AG10803 (cell line): ENCODE results near the gene NOXO1.
"Not testable (repeated sequence)": the region's sequence is repeated elsewhere in the genome, so short reads cannot be mapped to it uniquely, and the experiment has no call there.

Source experiments
- DNase-seq: peaks from one replicate; pipeline ENCODE4 v3.0.0; 2010; ENCODE audit warnings: low read depth
- H3K4me3 ChIP-seq: 2 replicates; pipeline ENCODE4 v1.5.1; 2011; ENCODE audit warnings: mild to moderate bottlenecking, low read length, control low read depth
- TF ChIP-seq, protein P1 (sequence below): conservative IDR thresholded peaks from 2 replicates; pipeline ENCODE4 v1.5.1; 2011; ENCODE audit warnings: mild to moderate bottlenecking, low read length, control low read depth, inconsistent platforms

Gene NOXO1

DNA sequence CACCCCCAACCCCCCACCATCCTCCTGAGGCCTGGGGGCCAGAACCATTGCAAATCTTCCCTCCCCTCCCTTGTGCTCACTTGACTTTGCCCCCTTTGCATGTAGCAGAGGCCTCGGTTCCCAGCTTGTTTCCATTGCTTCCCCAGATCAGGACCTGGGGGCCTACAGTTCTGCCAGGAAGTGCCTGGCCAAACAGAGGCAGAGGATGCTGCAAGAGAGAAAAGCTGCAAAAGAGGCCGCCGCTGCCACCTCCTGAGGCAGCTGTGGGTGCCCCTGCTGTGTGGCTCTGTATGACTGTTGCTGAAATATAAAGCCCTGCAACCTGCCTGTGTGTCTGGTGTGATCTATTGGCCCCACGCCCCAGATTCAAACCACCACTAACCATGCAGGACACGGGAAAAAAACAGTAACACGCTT is 19.6 kb downstream of the NOXO1 start:
- DNase-seq = no peak
- no peak overlapping the region for H3K4me3 ChIP-seq
- TF ChIP-seq, protein P1, sequence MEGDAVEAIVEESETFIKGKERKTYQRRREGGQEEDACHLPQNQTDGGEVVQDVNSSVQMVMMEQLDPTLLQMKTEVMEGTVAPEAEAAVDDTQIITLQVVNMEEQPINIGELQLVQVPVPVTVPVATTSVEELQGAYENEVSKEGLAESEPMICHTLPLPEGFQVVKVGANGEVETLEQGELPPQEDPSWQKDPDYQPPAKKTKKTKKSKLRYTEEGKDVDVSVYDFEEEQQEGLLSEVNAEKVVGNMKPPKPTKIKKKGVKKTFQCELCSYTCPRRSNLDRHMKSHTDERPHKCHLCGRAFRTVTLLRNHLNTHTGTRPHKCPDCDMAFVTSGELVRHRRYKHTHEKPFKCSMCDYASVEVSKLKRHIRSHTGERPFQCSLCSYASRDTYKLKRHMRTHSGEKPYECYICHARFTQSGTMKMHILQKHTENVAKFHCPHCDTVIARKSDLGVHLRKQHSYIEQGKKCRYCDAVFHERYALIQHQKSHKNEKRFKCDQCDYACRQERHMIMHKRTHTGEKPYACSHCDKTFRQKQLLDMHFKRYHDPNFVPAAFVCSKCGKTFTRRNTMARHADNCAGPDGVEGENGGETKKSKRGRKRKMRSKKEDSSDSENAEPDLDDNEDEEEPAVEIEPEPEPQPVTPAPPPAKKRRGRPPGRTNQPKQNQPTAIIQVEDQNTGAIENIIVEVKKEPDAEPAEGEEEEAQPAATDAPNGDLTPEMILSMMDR = no peak

DNA sequence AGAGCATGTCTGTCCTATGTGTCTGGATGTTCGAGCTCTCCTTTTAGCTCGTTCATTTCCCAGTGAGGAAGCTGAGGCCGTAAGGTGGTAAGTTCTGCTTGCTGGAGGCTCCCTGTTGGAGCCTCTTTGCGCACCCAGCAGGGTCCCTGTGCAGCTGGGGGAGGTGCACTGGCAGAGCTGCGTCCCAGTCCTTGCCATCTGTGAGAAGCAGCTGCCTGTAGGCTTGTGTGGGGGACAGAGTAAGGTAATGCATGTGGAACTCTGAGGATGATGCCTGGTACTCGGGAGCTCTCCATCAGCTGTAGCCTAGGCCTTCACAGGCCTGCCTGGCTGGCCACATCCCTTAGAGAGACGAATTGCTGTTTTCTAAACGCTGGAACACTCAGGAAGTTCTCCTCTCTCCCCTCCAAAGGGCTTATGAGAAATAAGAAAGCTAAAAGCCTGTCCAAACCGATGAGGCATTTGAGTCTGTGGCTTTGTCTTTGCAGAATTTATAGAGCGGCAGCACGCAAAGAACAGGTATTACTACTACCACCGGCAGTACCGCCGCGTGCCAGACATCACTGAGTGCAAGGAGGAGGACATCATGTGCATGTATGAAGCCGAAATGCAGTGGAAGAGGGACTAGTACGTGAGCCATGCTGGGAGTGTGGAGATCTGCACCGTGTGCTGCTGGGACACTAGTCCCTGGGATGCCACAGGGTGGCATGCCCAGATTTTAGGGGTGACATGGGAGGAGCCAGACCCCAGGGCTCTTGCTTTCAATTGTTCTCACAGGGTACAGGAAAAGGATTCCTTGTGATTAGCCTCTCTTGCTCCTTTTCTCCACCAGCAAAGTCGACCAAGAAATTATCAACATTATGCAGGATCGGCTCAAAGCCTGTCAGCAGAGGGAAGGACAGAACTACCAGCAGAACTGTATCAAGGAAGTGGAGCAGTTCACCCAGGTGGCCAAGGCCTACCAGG is 20.3 kb downstream of the NOXO1 start:
- DNase-seq = peak; percentile 28
- H3K4me3 ChIP-seq = peak overlapping the region; percentile 82
- TF ChIP-seq, protein P1 = no peak

DNA sequence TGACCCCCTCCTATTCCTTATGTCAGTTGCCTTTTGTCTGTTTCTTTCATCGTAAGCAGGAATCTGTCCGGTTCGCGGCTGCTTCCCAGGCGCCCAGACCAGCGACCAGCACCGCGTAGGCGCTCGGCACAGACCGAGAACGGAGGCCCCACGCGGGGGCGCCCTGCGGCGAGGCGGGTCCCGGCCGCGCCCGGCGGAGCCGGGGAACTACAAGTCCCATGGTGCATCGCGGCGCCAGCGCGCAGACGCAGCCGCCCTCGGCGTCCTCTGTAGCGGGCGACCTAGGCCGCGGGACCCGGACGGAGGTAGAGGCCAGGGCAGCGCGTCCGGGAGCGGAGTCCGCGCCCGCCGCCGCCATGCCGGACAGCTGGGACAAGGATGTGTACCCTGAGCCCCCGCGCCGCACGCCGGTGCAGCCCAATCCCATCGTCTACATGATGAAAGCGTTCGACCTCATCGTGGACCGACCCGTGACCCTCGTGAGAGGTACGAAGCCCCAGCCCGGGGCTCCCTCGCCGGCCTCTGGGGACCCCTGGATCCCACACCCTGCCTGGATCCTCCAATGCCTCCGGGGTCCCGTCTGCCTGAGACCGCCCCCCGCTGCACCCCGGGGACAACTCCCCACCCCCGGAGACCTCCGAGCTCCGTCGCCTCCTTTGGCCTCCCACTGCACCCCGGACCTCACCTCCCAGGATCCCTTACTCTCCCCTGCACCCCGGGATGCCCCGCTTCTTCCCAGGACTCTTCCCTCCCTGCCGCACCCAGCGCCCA is 21.8 kb downstream of the NOXO1 start, which contains the start of gene NDUFB10:
Gene NDUFB10 (plus strand): TSS at position 270 of the 771 bp plus-strand sequence. CDS start 87 bp downstream, at position 357.
- peak within 1 kb of the TSS; percentile 82 for H3K4me3 ChIP-seq
- TF ChIP-seq, protein P1 = peak; percentile 44
- peak; percentile 87 for DNase-seq

DNA sequence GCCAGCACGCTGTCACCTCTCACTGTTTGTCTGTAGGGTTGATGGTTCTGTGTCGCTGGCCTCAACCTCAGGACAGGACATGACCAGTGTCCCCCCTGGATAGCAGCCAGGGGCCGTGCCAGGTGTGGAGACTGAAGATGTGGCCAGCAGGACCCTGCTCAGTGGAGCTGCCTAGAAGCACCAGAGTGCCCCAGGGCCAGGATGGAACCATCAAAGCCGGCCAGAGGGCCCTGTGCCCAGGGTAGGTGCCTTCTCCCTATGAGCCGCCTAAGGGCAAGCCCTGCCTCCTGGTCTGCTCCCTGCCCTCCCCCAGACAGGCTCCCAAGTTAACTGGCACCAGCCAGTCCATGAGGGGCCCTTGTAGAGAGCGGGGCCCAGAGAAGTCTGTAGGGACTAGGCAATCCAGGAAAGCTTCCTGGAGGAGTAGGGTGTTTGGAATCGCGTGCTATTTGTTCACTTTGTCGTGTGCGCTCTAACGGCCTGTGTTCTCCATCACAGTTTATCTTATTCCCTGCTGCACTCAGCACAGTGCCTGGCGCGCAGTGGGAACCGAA is 22.5 kb downstream of the NOXO1 start:
- peak overlapping the region; percentile 31 for H3K4me3 ChIP-seq
- TF ChIP-seq, protein P1 = no peak
- no peak for DNase-seq

DNA sequence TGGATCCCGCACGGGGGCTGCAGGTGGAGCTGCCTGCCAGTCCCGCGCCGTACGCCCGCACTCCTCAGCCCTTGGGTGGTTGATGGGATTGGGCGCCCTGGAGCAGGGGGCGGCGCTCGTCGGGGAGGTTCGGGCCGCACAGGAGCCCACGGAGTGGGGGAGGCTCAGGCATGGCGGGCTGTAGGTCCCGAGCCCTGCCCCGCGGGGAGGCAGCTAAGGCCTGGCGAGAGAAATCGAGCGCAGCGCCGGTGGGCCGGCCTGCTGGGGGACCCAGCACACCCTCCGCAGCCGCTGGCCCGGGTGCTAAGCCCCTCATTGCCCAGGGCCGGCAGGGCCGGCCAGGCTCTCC is 23.2 kb downstream of the NOXO1 start:
- not testable (repeated sequence) for H3K4me3 ChIP-seq

DNA sequence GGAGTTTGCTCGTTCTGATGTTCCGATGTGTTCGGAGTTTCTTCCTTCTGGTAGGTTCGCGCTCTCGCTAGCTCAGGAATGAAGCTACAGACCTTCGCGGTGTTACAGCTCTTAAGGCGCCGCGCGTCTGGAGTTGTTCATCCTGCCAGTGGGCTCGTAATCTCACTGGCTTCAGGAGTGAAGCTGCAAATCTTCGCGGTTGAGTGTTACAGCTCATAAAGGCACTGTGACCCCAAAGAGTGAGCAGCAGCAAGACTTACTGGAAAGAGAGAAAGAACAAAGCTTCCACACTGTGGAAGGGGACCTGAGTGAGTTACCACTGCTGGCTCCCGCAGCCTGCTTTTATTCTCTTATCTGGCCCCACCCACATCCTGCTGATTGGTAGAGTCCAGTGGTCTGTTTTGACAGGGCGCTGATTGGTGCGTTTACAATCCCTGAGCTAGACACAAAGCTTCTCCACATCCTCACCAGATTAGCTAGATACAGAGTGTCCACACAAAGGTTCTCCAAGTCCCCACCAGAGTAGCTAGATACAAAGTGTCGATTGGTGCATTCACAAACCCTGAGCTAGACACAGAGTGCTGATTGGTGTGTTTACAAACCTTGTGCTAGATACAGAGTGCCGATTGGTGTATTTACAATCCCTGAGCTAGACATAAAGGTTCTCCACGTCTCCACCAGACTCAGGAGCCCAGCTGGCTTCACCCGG is 23.7 kb downstream of the NOXO1 start:
- DNase-seq, H3K4me3 ChIP-seq: not testable (repeated sequence)

More for the DNA sequence above, 23.2 kb downstream of the NOXO1 start:
- not testable (repeated sequence) for DNase-seq

DNA sequence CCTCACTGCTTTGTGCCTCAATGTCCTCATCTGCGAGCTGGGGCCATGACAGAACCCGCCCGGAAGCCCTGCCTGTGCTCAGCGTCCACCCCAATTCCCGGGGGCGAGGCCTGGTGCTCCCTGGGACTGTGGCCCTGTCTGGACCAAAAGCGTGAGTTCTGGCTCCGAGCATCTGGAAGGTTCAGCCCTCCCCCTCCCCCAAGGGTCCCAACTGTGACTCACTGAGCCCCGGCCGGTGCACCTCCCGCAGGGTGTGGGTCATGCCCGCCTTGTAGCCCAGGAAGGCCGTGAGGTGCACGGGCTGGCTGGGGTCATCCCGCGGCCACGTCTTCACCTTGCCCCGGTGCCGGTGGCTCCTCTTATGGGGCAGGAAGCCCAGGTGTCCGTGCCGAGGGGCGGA is 27.5 kb downstream of the NOXO1 start:
- no peak for DNase-seq
- TF ChIP-seq, protein P1 = no peak
- no peak overlapping the region for H3K4me3 ChIP-seq
